ENCODE measurements around the gene ZNRD2.

DNA sequence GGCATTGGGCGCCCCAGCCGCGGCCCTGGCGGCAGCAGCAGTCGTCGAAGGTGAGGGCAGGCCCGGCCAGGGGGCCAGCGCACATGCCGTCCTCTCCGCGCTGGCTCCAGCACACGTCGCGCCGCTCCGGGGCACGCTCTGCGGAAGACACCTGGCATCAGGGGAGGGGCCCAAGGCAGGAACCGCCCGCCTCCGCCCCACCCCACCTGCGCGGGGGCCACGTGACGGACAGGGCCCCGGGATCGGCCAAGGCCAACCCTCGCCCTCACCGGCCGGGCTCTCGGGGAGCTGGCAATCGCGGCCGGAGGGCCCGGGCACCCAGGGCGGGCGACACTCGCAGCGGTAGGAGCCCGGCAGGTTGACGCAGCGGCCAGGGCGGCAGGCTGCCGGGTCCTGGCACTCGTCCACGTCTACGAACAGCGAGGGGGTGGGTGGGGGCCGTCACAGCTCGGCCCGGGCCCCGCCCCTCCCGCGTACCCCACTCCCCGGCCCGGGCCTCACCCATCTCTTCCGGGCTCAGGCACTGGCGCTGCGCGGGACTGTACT is 30.5 kb upstream of the ZNRD2 start:
- TF ChIP-seq, protein P1, sequence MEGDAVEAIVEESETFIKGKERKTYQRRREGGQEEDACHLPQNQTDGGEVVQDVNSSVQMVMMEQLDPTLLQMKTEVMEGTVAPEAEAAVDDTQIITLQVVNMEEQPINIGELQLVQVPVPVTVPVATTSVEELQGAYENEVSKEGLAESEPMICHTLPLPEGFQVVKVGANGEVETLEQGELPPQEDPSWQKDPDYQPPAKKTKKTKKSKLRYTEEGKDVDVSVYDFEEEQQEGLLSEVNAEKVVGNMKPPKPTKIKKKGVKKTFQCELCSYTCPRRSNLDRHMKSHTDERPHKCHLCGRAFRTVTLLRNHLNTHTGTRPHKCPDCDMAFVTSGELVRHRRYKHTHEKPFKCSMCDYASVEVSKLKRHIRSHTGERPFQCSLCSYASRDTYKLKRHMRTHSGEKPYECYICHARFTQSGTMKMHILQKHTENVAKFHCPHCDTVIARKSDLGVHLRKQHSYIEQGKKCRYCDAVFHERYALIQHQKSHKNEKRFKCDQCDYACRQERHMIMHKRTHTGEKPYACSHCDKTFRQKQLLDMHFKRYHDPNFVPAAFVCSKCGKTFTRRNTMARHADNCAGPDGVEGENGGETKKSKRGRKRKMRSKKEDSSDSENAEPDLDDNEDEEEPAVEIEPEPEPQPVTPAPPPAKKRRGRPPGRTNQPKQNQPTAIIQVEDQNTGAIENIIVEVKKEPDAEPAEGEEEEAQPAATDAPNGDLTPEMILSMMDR (IDR thresholded peaks at IDR 0.05; ENCODE audit: insufficient read depth, low read depth, low read length), result no peak
- TF ChIP-seq EZH2 (IDR thresholded peaks at IDR 0.05; ENCODE audit: insufficient read depth, low read length), result no peak

Measured in astrocyte (in vitro differentiated cells and primary cell).